Erythroblast (primary cell): ENCODE results near the gene KRTAP10-5.

ENCODE experiments used
- GATA1 ChIP-seq: IDR thresholded peaks from 2 replicates; pipeline ENCODE4 v1.6.1; 2011; ENCODE audit warnings: low read depth, mild to moderate bottlenecking, control low read depth, low read length, moderate library complexity
- POLR2A ChIP-seq: IDR thresholded peaks from 2 replicates; pipeline ENCODE4 v1.6.1; 2011; ENCODE audit warnings: mild to moderate bottlenecking, low read length

GRCh38 chr21:44539046-44539445 is 41.4 kb downstream of the KRTAP10-5 start:
- no peak for TF ChIP-seq POLR2A
- TF ChIP-seq GATA1, result no peak
